NT2/D1 (cell line): ENCODE results near the gene LDLRAD3.

Source experiments
- DNase-seq: peaks from one replicate; pipeline ENCODE4 v3.0.0-alpha.2; 2011; ENCODE audit warnings: low read depth, low spot score
- H3K27me3 ChIP-seq: 2 replicates; pipeline ENCODE4 v1.6.0; 2011; ENCODE audit warnings: mild to moderate bottlenecking; ENCODE audit not compliant: insufficient read length, insufficient read depth
- H3K36me3 ChIP-seq: 2 replicates; pipeline ENCODE4 v1.6.1; 2011; ENCODE audit warnings: mild to moderate bottlenecking, low read length, mixed read lengths; ENCODE audit not compliant: insufficient read depth, insufficient read length
- H3K4me1 ChIP-seq: 2 replicates; pipeline ENCODE4 v1.5.1; 2011; ENCODE audit not compliant: insufficient read depth, insufficient read length
- H3K4me3 ChIP-seq: 2 replicates; pipeline ENCODE4 v1.5.1; 2011; ENCODE audit warnings: low read depth; ENCODE audit not compliant: insufficient read length
- H3K9ac ChIP-seq: 2 replicates; pipeline ENCODE4 v1.6.0; 2011; ENCODE audit warnings: low read depth; ENCODE audit not compliant: insufficient read length
- H3K9me3 ChIP-seq: 2 replicates; pipeline ENCODE4 v1.5.1; 2011; ENCODE audit warnings: mild to moderate bottlenecking, low read length; ENCODE audit not compliant: insufficient read depth
- SUZ12 ChIP-seq: IDR thresholded peaks from 2 replicates; pipeline ENCODE4 v1.6.1; 2011; ENCODE audit not compliant: insufficient read length, insufficient read depth; ENCODE audit errors: extremely low read depth
- YY1 ChIP-seq: IDR thresholded peaks from 2 replicates; pipeline ENCODE4 v1.6.1; 2011; ENCODE audit not compliant: insufficient read length, insufficient read depth
- ZNF274 ChIP-seq: IDR thresholded peaks from 2 replicates; pipeline ENCODE4 v1.6.1; 2011; ENCODE audit warnings: mild to moderate bottlenecking, low read depth, low read length

LDLRAD3 gene

DNA sequence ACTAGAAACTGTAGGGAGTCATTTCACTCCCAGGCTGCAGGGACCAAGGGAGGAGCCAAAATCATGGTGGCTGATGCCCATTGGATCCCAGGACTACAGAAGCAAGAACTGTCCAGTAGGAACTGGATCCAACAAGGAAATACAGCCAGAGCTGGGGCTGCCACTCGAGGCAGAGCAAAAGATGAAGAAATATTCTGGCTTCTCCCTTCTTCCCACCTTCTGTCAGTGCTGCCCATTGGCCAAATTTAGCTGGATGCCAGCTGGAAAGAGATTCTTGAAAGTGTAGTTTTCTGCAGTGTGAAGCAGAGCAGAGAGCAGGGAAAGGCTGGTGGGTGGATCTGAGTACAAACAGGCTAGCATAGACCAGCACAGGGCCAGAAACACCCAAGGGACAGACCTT is 299.8 kb downstream of the LDLRAD3 start:
- H3K9me3 ChIP-seq = peaks cover 7% of the 10 kb centered on the region; the same call in 1 of the 2 replicates
- no peaks in the 10 kb centered on the region for H3K36me3 ChIP-seq
- no peak for DNase-seq
- H3K4me3 ChIP-seq = no peak overlapping the region
- no peaks in the 10 kb centered on the region for H3K4me1 ChIP-seq
- TF ChIP-seq ZNF274 (no peak), YY1 (no peak), SUZ12 (no peak)
- H3K9ac ChIP-seq = no peak overlapping the region
- H3K27me3 ChIP-seq = no peaks in the 10 kb centered on the region

DNA sequence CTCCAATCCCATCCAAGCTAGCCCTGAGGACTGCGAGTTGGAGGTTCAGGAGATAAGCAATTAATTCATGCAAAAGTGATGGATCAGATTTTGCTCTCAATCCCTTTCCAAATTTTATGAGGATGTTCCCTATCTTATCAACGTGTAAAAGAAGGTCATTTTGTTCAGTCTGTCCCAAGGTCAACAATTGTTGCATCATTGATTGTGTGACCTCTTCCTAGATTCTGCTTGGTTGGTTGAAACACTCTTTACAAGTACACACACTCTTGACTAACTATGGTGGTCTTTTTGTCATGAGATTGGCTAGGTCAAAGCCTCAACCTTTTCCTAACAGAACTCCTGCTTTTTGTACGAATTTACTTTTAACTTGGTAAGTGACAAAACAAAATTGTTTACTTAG is 303.6 kb downstream of the LDLRAD3 start:
- peaks cover 25% of the 10 kb centered on the region for H3K9me3 ChIP-seq
- no peak overlapping the region for H3K4me3 ChIP-seq
- H3K27me3 ChIP-seq = no peaks in the 10 kb centered on the region
- no peak for TF ChIP-seq SUZ12
- no peak for TF ChIP-seq YY1
- no peak for TF ChIP-seq ZNF274
- DNase-seq = no peak
- no peak overlapping the region for H3K9ac ChIP-seq
- peaks cover 4% of the 10 kb centered on the region for H3K4me1 ChIP-seq
- no peaks in the 10 kb centered on the region for H3K36me3 ChIP-seq

DNA sequence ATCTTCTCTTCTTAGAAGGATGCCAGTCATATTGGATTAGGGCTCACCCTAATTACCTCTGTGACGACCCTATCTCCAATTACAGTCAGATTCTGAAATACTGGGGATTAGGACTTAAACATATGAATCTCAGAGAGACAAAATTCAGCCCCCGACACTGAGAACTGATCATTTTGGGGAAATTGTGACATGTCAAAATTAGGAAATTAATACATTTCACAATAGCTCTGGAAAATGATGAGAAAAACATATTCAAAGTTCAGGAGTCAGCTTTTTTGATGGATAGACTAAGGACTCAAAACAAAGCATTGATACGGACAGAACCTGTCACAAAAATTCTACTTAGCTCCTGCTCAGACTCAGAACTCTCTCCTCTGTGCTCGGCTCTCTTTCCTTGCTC is 304.6 kb downstream of the LDLRAD3 start:
- no peak for DNase-seq
- H3K9ac ChIP-seq = no peak overlapping the region
- TF ChIP-seq SUZ12 = no peak
- no peak for TF ChIP-seq YY1
- no peak for TF ChIP-seq ZNF274
- peaks cover 25% of the 10 kb centered on the region for H3K9me3 ChIP-seq
- H3K27me3 ChIP-seq = no peaks in the 10 kb centered on the region
- peaks cover 4% of the 10 kb centered on the region for H3K4me1 ChIP-seq
- H3K4me3 ChIP-seq = no peak overlapping the region
- H3K36me3 ChIP-seq = no peaks in the 10 kb centered on the region

DNA sequence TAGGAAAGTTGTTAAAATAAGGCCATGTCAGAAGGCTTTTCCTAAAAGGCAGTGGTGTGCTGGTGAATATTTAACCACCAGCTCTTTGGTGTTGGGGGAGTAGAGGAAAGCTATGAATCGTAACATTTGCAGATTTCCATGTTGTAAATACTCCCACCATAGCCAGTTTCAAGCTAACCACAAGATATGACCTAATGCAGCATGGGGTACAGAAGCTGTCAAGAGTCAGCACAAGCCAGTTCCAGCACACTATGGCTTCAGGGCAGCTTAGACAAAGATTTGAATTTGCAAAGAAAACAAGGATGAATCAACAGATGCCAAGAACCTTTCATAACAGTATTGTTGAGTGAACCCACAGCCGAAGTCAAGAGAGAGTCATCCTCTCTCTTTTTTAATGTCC is 305.4 kb downstream of the LDLRAD3 start:
- TF ChIP-seq YY1 (no peak), ZNF274 (no peak), SUZ12 (no peak)
- Histone ChIP-seq H3K4me1 (peaks cover 4% of the 10 kb centered on the region), H3K4me3 (no peak overlapping the region), H3K36me3 (no peaks in the 10 kb centered on the region), H3K9ac (no peak overlapping the region), H3K27me3 (no peaks in the 10 kb centered on the region), H3K9me3 (peaks cover 25% of the 10 kb centered on the region)
- DNase-seq = no peak

DNA sequence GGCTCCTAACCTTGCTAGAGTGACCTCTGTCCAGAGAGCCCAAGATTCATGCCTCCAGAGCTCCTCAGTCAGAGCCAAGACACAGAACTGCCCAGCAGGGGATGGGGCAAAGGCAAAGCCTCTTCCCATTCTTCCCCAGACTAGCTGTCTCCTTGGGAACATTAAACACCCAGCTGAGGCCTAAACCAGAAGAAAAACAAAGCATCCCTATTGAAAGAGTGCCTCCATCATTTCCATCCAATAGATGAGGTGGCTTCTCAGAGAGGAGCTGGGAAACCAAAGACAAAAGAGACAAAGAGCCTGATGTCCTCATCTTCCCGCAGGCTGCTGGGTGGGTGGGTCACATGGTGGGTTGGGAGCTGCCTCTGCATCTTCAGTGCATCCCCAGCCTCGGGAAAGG is 308.0 kb downstream of the LDLRAD3 start:
- Histone ChIP-seq H3K9me3 (peaks cover 26% of the 10 kb centered on the region), H3K4me1 (peaks cover 4% of the 10 kb centered on the region), H3K4me3 (no peak overlapping the region), H3K9ac (no peak overlapping the region), H3K36me3 (no peaks in the 10 kb centered on the region), H3K27me3 (no peaks in the 10 kb centered on the region)
- DNase-seq = peak; percentile 44
- TF ChIP-seq SUZ12 = no peak
- TF ChIP-seq YY1 = no peak
- no peak for TF ChIP-seq ZNF274

DNA sequence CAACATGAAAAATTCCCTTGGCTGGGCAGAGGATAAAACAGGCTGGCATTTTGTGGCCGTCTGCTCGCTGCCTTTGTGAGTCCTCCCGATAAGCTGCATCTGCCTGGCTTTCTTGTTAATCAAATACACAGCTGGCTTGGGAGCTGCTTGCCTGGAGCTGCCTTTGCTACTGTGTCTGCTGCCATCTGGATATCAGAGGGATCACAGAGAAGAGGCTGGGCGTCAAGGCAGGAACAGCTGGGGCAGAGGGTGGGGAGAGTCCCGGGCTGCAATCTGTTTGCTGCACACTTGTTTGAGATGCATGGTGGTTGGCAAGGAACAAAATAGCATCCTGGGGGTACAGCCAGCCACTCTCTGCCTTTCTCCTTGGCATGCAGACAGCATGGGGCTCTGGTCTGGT is 309.4 kb downstream of the LDLRAD3 start:
- DNase-seq = no peak
- Histone ChIP-seq H3K36me3 (no peaks in the 10 kb centered on the region), H3K4me1 (peaks cover 4% of the 10 kb centered on the region), H3K9ac (no peak overlapping the region), H3K9me3 (peaks cover 26% of the 10 kb centered on the region), H3K27me3 (no peaks in the 10 kb centered on the region), H3K4me3 (no peak overlapping the region)
- TF ChIP-seq SUZ12 (no peak), YY1 (no peak), ZNF274 (no peak)

DNA sequence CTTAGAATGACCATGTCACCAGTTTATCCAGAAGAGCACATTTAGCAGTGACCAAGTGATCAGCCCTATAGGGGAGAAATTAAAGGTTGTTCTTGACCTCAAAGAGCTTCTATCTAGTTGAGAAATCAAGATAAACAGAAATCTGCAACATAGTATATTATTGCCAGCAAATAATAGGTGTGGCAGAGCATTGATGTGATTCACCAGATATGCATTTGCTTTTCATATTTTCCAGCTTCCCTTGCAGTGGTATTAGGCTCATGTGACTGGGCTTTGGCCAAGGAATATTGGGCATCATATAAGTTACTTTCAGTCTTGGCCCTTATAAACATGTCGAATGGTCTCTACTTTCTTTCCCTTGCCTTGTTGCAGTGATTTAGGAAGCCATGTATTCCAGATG is 310.9 kb downstream of the LDLRAD3 start:
- Histone ChIP-seq H3K9ac (no peak overlapping the region), H3K36me3 (no peaks in the 10 kb centered on the region), H3K27me3 (no peaks in the 10 kb centered on the region), H3K4me3 (no peak overlapping the region), H3K9me3 (peaks cover 25% of the 10 kb centered on the region), H3K4me1 (peaks cover 7% of the 10 kb centered on the region)
- no peak for DNase-seq
- TF ChIP-seq YY1 (no peak), SUZ12 (no peak)

DNA sequence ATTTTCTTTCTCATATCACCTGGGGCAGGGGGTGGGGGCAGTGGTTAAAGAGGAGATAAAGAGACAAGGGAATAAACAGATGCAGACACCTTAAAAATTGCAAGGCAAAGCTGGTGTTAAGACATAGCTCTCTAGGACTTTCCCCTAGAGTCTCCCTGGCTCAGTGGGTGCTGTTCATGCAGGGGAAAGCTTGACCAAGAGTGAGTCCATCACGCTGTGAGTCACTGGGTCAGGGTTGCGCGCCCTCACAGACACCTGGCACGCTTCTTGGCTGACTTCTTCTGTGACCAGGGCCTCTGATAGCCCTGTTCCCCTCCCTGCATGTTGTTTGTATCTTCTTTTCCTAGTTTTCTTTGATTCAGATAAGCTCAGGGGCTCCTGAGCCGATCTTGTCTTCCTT is 313.5 kb downstream of the LDLRAD3 start:
- H3K4me3 ChIP-seq = no peak overlapping the region
- H3K36me3 ChIP-seq = no peaks in the 10 kb centered on the region
- no peak overlapping the region for H3K9ac ChIP-seq
- H3K27me3 ChIP-seq = no peaks in the 10 kb centered on the region
- no peak for TF ChIP-seq ZNF274
- TF ChIP-seq YY1 = no peak
- TF ChIP-seq SUZ12 = no peak
- H3K9me3 ChIP-seq = peaks cover 8% of the 10 kb centered on the region; the same call in 1 of the 2 replicates
- no peak for DNase-seq
- peaks cover 9% of the 10 kb centered on the region for H3K4me1 ChIP-seq
